GM19099 (cell line): ENCODE data around the gene RAB33A.

Experiments
- POLR2A ChIP-seq: IDR thresholded peaks from 3 replicates; pipeline ENCODE4 v1.6.1; 2011; ENCODE audit warnings: low read depth; ENCODE audit not compliant: insufficient read length; ENCODE audit errors: extremely low read depth

Gene RAB33A

GRCh38 chrX:130190801-130191200 lies 19.0 kb downstream of the RAB33A start:
- no peak for TF ChIP-seq POLR2A

GRCh38 chrX:130196466-130196865 lies 24.7 kb downstream of the RAB33A start:
- TF ChIP-seq POLR2A, result no peak

GRCh38 chrX:130197464-130197863 lies 25.7 kb downstream of the RAB33A start:
- TF ChIP-seq POLR2A, result no peak

GRCh38 chrX:130204647-130205046 lies 32.9 kb downstream of the RAB33A start:
- no peak for TF ChIP-seq POLR2A

- no peak for TF ChIP-seq POLR2A
These were observed 39.8 kb downstream of the RAB33A start for GRCh38 chrX:130211415-130212186.

- TF ChIP-seq POLR2A, result no peak
These were observed 40.6 kb downstream of the RAB33A start for GRCh38 chrX:130212371-130212770.

GRCh38 chrX:130213376-130213775 lies 41.6 kb downstream of the RAB33A start:
- no peak for TF ChIP-seq POLR2A

GRCh38 chrX:130216320-130216719 lies 44.6 kb downstream of the RAB33A start:
- no peak for TF ChIP-seq POLR2A

- no peak for TF ChIP-seq POLR2A
These were observed 53.0 kb downstream of the RAB33A start for GRCh38 chrX:130224810-130225209.

GRCh38 chrX:130228871-130229270 lies 57.1 kb downstream of the RAB33A start:
- no peak for TF ChIP-seq POLR2A
